Stimulated activated CD4-positive, alpha-beta T cell treated with anti-CD3 and anti-CD28 coated beads, Interleukin-12 subunit alpha, Interleukin-12 subunit beta, amount 100 ng/mL, for 24 hours (primary cell): Measurements from ENCODE around the gene MPST.

Experiments used
- DNase-seq, 2 experiments: peaks; one replicate each; pipeline ENCODE4 v3.0.0-alpha.2; 2020; ENCODE audit warnings: low read depth in 2 of 2

MPST gene

DNA sequence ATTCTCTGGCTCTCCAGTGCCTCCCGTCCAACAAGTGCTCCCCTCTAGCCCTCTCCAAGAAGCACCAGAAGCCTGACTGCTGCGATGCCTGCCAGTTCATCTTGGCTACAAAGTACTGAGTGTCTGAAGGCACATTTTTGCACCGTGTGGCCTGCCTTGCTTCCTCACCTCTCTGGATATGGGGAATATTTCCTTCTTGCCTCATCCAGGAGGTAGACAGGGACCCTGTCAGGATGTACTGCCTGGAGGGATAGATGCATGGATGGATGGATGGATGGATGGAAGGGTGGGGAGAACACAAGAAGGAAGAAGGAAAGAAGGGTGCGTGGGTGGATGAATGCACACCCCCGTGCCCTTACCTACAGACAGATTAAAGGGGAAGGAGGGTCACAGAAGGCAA, 59.6 kb downstream of the MPST start:
- no peak for DNase-seq
